Astrocyte of the spinal cord (primary cell): Measurements from ENCODE around the gene ALDH1L1.
"Not testable (repeated sequence)": the region's sequence is repeated elsewhere in the genome, so short reads cannot be mapped to it uniquely, and the experiment has no call there.

Experiments
- DNase-seq: peaks from one replicate; pipeline ENCODE4 v3.0.0; 2011; ENCODE audit warnings: low read depth, low spot score
- H3K4me3 ChIP-seq: 2 replicates; pipeline ENCODE4 v1.5.1; 2011; ENCODE audit warnings: low read depth, mild to moderate bottlenecking, low read length, moderate library complexity
- CTCF ChIP-seq: IDR thresholded peaks from 2 replicates; pipeline ENCODE4 v1.5.1; 2012; ENCODE audit warnings: low read depth, mild to moderate bottlenecking, low read length, inconsistent platforms
- in situ Hi-C: cut with HindIII; loops from 2 replicates; pipeline ENCODE4 v1.10.0; 2017; ENCODE audit warnings: low sequenced_read_pairs

Gene ALDH1L1

GRCh38 chr3:126080970-126081369, 99.4 kb downstream of the ALDH1L1 start:
- H3K4me3 ChIP-seq, result no peak overlapping the region
- in situ Hi-C loops, result no loop called here
- no peak for TF ChIP-seq CTCF
- no peak for DNase-seq

GRCh38 chr3:126078866-126079265, 101.5 kb downstream of the ALDH1L1 start:
- DNase-seq, result no peak
- no peak for TF ChIP-seq CTCF
- H3K4me3 ChIP-seq, result no peak overlapping the region
- in situ Hi-C loops, result no loop called here

- TF ChIP-seq CTCF, result no peak
- in situ Hi-C loops, result no loop called here
- DNase-seq, result no peak
- H3K4me3 ChIP-seq, result no peak overlapping the region
Observed at GRCh38 chr3:126077754-126078153, 102.6 kb downstream of the ALDH1L1 start.

- TF ChIP-seq CTCF, result no peak
- no peak for DNase-seq
- in situ Hi-C loops, result no loop called here
- no peak overlapping the region for H3K4me3 ChIP-seq
Observed at GRCh38 chr3:126076140-126076539, 104.2 kb downstream of the ALDH1L1 start.

- TF ChIP-seq CTCF, result no peak
- in situ Hi-C loops, result no loop called here
- no peak for DNase-seq
- H3K4me3 ChIP-seq, result no peak overlapping the region
Observed at GRCh38 chr3:126070146-126070545, 110.2 kb downstream of the ALDH1L1 start.

GRCh38 chr3:126067959-126068358, 112.4 kb downstream of the ALDH1L1 start:
- in situ Hi-C loops, result no loop called here
- H3K4me3 ChIP-seq, result no peak overlapping the region
- no peak for DNase-seq
- no peak for TF ChIP-seq CTCF

GRCh38 chr3:126066676-126067075, 113.7 kb downstream of the ALDH1L1 start:
- DNase-seq, H3K4me3 ChIP-seq, in situ Hi-C loops: not testable (repeated sequence)
